Measurements from ENCODE around the gene CNKSR3.
"Not testable (repeated sequence)": the region's sequence is repeated elsewhere in the genome, so short reads cannot be mapped to it uniquely, and the experiment has no call there.

The CNKSR3 gene

GRCh38 chr6:154510144-154510905, at the start of gene CNKSR3:
TSS of gene CNKSR3 (minus strand) at chr6:154510685. CDS start at chr6:154510114, 571 bp downstream.
- Mint-ChIP-seq H3K27ac (peak within 1 kb of the TSS in 1 of 2 donors; percentile 42), H3K9me3 (no peaks in the 10 kb centered on the region), H3K4me1 (peaks cover 25% of the 10 kb centered on the region), H3K4me3 (peak within 1 kb of the TSS; percentile 80 to 83), H3K27me3 (peaks cover 88% of the 10 kb centered on the region)
- ATAC-seq (peak; percentile 78), DNase-seq (peak; percentile 36 to 42)

GRCh38 chr6:154558984-154559383, 48.5 kb upstream of the CNKSR3 start:
- no peak for DNase-seq
- no peak for ATAC-seq
- no peaks in the 10 kb centered on the region for H3K4me1 Mint-ChIP-seq
- no peak overlapping the region for H3K27ac Mint-ChIP-seq
- H3K4me3 Mint-ChIP-seq = no peak overlapping the region
- no peaks in the 10 kb centered on the region for H3K9me3 Mint-ChIP-seq
- peaks cover 5% of the 10 kb centered on the region for H3K27me3 Mint-ChIP-seq

- Mint-ChIP-seq H3K4me1 (no peaks in the 10 kb centered on the region), H3K9me3 (no peaks in the 10 kb centered on the region), H3K27ac (no peak overlapping the region), H3K4me3 (no peak overlapping the region), H3K27me3 (peaks cover 5% of the 10 kb centered on the region)
- DNase-seq = no peak
- no peak for ATAC-seq
Observed at GRCh38 chr6:154558513-154558912, 48.0 kb upstream of the CNKSR3 start.

- H3K9me3 Mint-ChIP-seq = no peaks in the 10 kb centered on the region
- H3K27ac Mint-ChIP-seq = no peak overlapping the region
- H3K27me3 Mint-ChIP-seq = peaks cover 8% of the 10 kb centered on the region
- no peak for ATAC-seq
- H3K4me3 Mint-ChIP-seq = no peak overlapping the region
- no peak for DNase-seq
- H3K4me1 Mint-ChIP-seq = no peaks in the 10 kb centered on the region
Observed at GRCh38 chr6:154555073-154555677, 44.7 kb upstream of the CNKSR3 start.

GRCh38 chr6:154554491-154554890, 44.0 kb upstream of the CNKSR3 start:
- Mint-ChIP-seq H3K27me3 (peaks cover 8% of the 10 kb centered on the region), H3K9me3 (no peaks in the 10 kb centered on the region)
- ATAC-seq = no peak

GRCh38 chr6:154550779-154551178, 40.3 kb upstream of the CNKSR3 start:
- Mint-ChIP-seq H3K27ac (no peak overlapping the region), H3K9me3 (no peaks in the 10 kb centered on the region), H3K27me3 (peaks cover 8% of the 10 kb centered on the region), H3K4me3 (no peak overlapping the region), H3K4me1 (no peaks in the 10 kb centered on the region)
- DNase-seq = no peak
- ATAC-seq = no peak

More at GRCh38 chr6:154554491-154554890, 44.0 kb upstream of the CNKSR3 start:
- no peak for DNase-seq
- H3K4me1 Mint-ChIP-seq = no peaks in the 10 kb centered on the region
- no peak overlapping the region for H3K27ac Mint-ChIP-seq
- no peak overlapping the region for H3K4me3 Mint-ChIP-seq

- H3K4me1 Mint-ChIP-seq = no peaks in the 10 kb centered on the region
- H3K9me3 Mint-ChIP-seq = no peaks in the 10 kb centered on the region
- H3K27me3 Mint-ChIP-seq = peaks cover 8% of the 10 kb centered on the region
- DNase-seq = no peak
- no peak overlapping the region for H3K4me3 Mint-ChIP-seq
- no peak overlapping the region for H3K27ac Mint-ChIP-seq
- no peak for ATAC-seq
Observed at GRCh38 chr6:154549179-154549578, 38.7 kb upstream of the CNKSR3 start.

GRCh38 chr6:154548130-154548830, 37.8 kb upstream of the CNKSR3 start:
- no peak overlapping the region for H3K27ac Mint-ChIP-seq
- H3K9me3 Mint-ChIP-seq = no peaks in the 10 kb centered on the region
- no peak overlapping the region for H3K4me3 Mint-ChIP-seq
- peaks cover 6% of the 10 kb centered on the region for H3K27me3 Mint-ChIP-seq
- no peak for DNase-seq
- no peaks in the 10 kb centered on the region for H3K4me1 Mint-ChIP-seq
- no peak for ATAC-seq

GRCh38 chr6:154543628-154544027, 33.1 kb upstream of the CNKSR3 start:
- H3K4me3 Mint-ChIP-seq = no peak overlapping the region

GRCh38 chr6:154542747-154543146, 32.3 kb upstream of the CNKSR3 start:
- DNase-seq (no peak), ATAC-seq (no peak)
- H3K27me3 Mint-ChIP-seq = no peaks in the 10 kb centered on the region
- no peak overlapping the region for H3K4me3 Mint-ChIP-seq
- H3K27ac Mint-ChIP-seq = no peak overlapping the region
- no peaks in the 10 kb centered on the region for H3K9me3 Mint-ChIP-seq
- H3K4me1 Mint-ChIP-seq = no peaks in the 10 kb centered on the region

More at GRCh38 chr6:154543628-154544027, 33.1 kb upstream of the CNKSR3 start:
- Mint-ChIP-seq H3K4me1 (no peaks in the 10 kb centered on the region), H3K27ac (no peak overlapping the region), H3K9me3 (no peaks in the 10 kb centered on the region), H3K27me3 (no peaks in the 10 kb centered on the region)
- ATAC-seq (no peak), DNase-seq (no peak)

GRCh38 chr6:154541837-154542236, 31.4 kb upstream of the CNKSR3 start:
- not testable (repeated sequence) for H3K27me3 Mint-ChIP-seq, DNase-seq, H3K4me3 Mint-ChIP-seq, ATAC-seq, H3K4me1 Mint-ChIP-seq, H3K27ac Mint-ChIP-seq, H3K9me3 Mint-ChIP-seq

GRCh38 chr6:154539593-154540269, 29.2 kb upstream of the CNKSR3 start:
- no peaks in the 10 kb centered on the region for H3K27me3 Mint-ChIP-seq
- H3K9me3 Mint-ChIP-seq = no peaks in the 10 kb centered on the region
- no peak overlapping the region for H3K4me3 Mint-ChIP-seq
- no peaks in the 10 kb centered on the region for H3K4me1 Mint-ChIP-seq
- no peak for DNase-seq
- no peak for ATAC-seq
- H3K27ac Mint-ChIP-seq = no peak overlapping the region

GRCh38 chr6:154538640-154539191, 28.2 kb upstream of the CNKSR3 start:
- Mint-ChIP-seq H3K4me1 (no peaks in the 10 kb centered on the region), H3K27ac (no peak overlapping the region), H3K9me3 (no peaks in the 10 kb centered on the region), H3K27me3 (no peaks in the 10 kb centered on the region), H3K4me3 (no peak overlapping the region)
- DNase-seq = no peak
- ATAC-seq = no peak

GRCh38 chr6:154537511-154538325, 27.2 kb upstream of the CNKSR3 start:
- no peak for DNase-seq
- Mint-ChIP-seq H3K4me1 (no peaks in the 10 kb centered on the region), H3K27me3 (no peaks in the 10 kb centered on the region), H3K27ac (no peak overlapping the region), H3K9me3 (no peaks in the 10 kb centered on the region), H3K4me3 (no peak overlapping the region)
- ATAC-seq = no peak

GRCh38 chr6:154536999-154537398, 26.5 kb upstream of the CNKSR3 start:
- Mint-ChIP-seq H3K4me1 (no peaks in the 10 kb centered on the region), H3K27ac (no peak overlapping the region), H3K27me3 (no peaks in the 10 kb centered on the region), H3K4me3 (no peak overlapping the region), H3K9me3 (no peaks in the 10 kb centered on the region)
- no peak for DNase-seq
- ATAC-seq = no peak
